GM12878 (cell line): ENCODE measurements around the gene TAF4. TPM values are rescaled to one million over a fixed set of nuclear protein-coding genes. Genes with fewer than 3 reads are reported as not detected.

Experiments
- ATAC-seq: fragments of 200-7000 bp; cut with Tn5 transposase; 3 replicates; pipeline ENCODE4 v1.9.1; 2020; ENCODE audit warnings: mild to moderate bottlenecking, moderate library complexity
- BruUV-seq: library from RNA; stranded (reverse); fragments of 400-500 nt; replicated peaks from 2 replicates; lab custom pipeline; 2021; lab: Mats Ljungman, UMichigan
- CTCF ChIA-PET: fragments of 300-600 bp; sonication (Branson Sonifier 250); formaldehyde crosslinking; extraction: SDS; loops from one replicate; lab custom pipeline; 2021; ENCODE audit warnings: inconsistent platforms; lab: Yijun Ruan, JAX
- POLR2A ChIA-PET: fragments of 350-600 bp; formaldehyde crosslinking; extraction: SDS; loops from one replicate; lab custom pipeline; 2021; ENCODE audit warnings: inconsistent platforms; lab: Charles Lee
- RAD21 ChIA-PET: fragments of 300-600 bp; sonication (Branson Sonifier 250); formaldehyde crosslinking; loops from one replicate; lab custom pipeline; 2023; ENCODE audit warnings: antibody characterized with exemption; ENCODE audit not compliant: unreplicated experiment; lab: Charles Lee
- SMC1A ChIA-PET: fragments of 300-600 bp; sonication (Branson Sonifier 250); formaldehyde crosslinking; loops from one replicate; lab custom pipeline; 2023; ENCODE audit not compliant: unreplicated experiment, uncharacterized antibody; lab: Charles Lee
- DNase-seq: peaks from one replicate; pipeline ENCODE4 v3.0.0-alpha.2; 2011; ENCODE audit warnings: low read depth, low spot score
- FAIRE-seq: peaks from 3 replicates; lab custom pipeline; 2011; peaks lifted over from hg19 to GRCh38; lab: Jason Lieb, UNC
- H2AFZ ChIP-seq: 2 replicates; pipeline ENCODE4 v1.6.0; 2011; ENCODE audit warnings: low read depth, low read length, control low read depth; ENCODE audit not compliant: control insufficient read depth
- H3K27ac ChIP-seq: 2 replicates; pipeline ENCODE4 v1.5.1; 2011; ENCODE audit warnings: control low read depth; ENCODE audit not compliant: control insufficient read depth, insufficient read depth
- H3K27me3 ChIP-seq, 2 experiments: replicated peaks in 1 of 2; 2 replicates each; pipeline versions ENCODE4 v1.6.0 to v1.6.1; 2011; ENCODE audit warnings: low read length in 1 of 2; ENCODE audit not compliant: control insufficient read depth in 2 of 2, insufficient read depth in 2 of 2
- H3K36me3 ChIP-seq, 2 experiments: 2 replicates each; pipeline ENCODE4 v1.5.1; 2011; ENCODE audit warnings: low read length in 1 of 2; ENCODE audit not compliant: control insufficient read depth in 2 of 2, insufficient read depth in 2 of 2
- H3K4me1 ChIP-seq: 2 replicates; pipeline ENCODE4 v1.6.1; 2011; ENCODE audit warnings: mild to moderate bottlenecking, low read length, moderate library complexity, mixed read lengths; ENCODE audit not compliant: control insufficient read depth, insufficient read depth
- H3K4me2 ChIP-seq: 2 replicates; pipeline ENCODE4 v1.6.0; 2011; ENCODE audit warnings: control low read depth; ENCODE audit not compliant: control insufficient read depth, insufficient read depth
- H3K4me3 ChIP-seq: fragments of 200-600 bp; sonication (generic); 2 replicates; pipeline ENCODE4 v1.5.1; 2016
- H3K79me2 ChIP-seq: 2 replicates; pipeline ENCODE4 v1.6.0; 2011; ENCODE audit warnings: low read length; ENCODE audit not compliant: control insufficient read depth, insufficient read depth
- H3K9ac ChIP-seq: 2 replicates; pipeline ENCODE4 v1.8.0; 2011; ENCODE audit warnings: low read length, control low read depth, mixed read lengths; ENCODE audit not compliant: control insufficient read depth, insufficient read depth
- H3K9me3 ChIP-seq: replicated peaks from 3 replicates; pipeline ENCODE4 v1.5.1; 2011; ENCODE audit warnings: mild to moderate bottlenecking, low read length; ENCODE audit not compliant: control insufficient read depth, insufficient read depth
- H4K20me1 ChIP-seq: 2 replicates; pipeline ENCODE4 v1.6.0; 2011; ENCODE audit not compliant: control insufficient read depth, insufficient read depth
- E2F8 ChIP-seq: fragments of 450-650 bp; IDR thresholded peaks from 2 replicates; pipeline ENCODE4 v1.6.1; 2018; ENCODE audit warnings: mild to moderate bottlenecking, low read depth, moderate library complexity; ENCODE audit not compliant: partially characterized antibody
- KLF5 ChIP-seq: fragments of 450-650 bp; IDR thresholded peaks from 2 replicates; pipeline ENCODE4 v1.6.1; 2014; ENCODE audit warnings: mild to moderate bottlenecking; ENCODE audit not compliant: partially characterized antibody
- NKRF ChIP-seq: fragments of 450-650 bp; conservative IDR thresholded peaks from 2 replicates; pipeline ENCODE4 v1.6.1; 2017; ENCODE audit warnings: mild to moderate bottlenecking, moderate library complexity
- SMARCA5 ChIP-seq: fragments of 450-650 bp; IDR thresholded peaks from 2 replicates; pipeline ENCODE4 v1.6.1; 2017; ENCODE audit warnings: mild to moderate bottlenecking
- YY1 ChIP-seq: IDR thresholded peaks from 2 replicates; pipeline ENCODE4 v1.6.1; 2011; ENCODE audit warnings: low read depth, mild to moderate bottlenecking, low read length
- WGBS: methylation state at CpG from one replicate; pipeline ENCODE4 v1.1.6; 2016; ENCODE audit warnings: low lambda C conversion rate; ENCODE audit not compliant: insufficient replicate concordance, insufficient coverage; ENCODE audit errors: missing lambda C conversion rate; 5-methylcytosine and 5-hydroxymethylcytosine counted together
- in situ Hi-C: fragments of 300-500 bp; cut with MboI; formaldehyde crosslinking; loops from 9 replicates; pipeline ENCODE4 v1.14.3; 2018; ENCODE audit warnings: mixed read lengths
- intact Hi-C: fragments of 100-400 bp; cut with micrococcal nuclease; formaldehyde crosslinking; loops from one replicate; pipeline ENCODE4 v1.14.2; 2022; ENCODE audit not compliant: unreplicated experiment
- polyA plus RNA-seq, 11 experiments: library from polyadenylated mRNA; depleted of rRNA in 4 of 11; unstranded in 6 of 11; stranded (reverse) in 5 of 11; fragments of >200 nt; fragmentation: Nextera tagmentation in 4 of 11; fragmentation: Illumina TruSeq in 1 of 11; extraction: Ambion mirVana in 4 of 11; extraction: Trizol in 1 of 11; gene quantifications; 1 replicate in 1 of 11; 2 replicates in 10 of 11; pipeline versions ENCODE4 v1.2.1 to v1.2.3, GENCODE V29; 2011 to 2016; ENCODE audit warnings: inconsistent platforms in 2 of 11, missing spikeins in 2 of 11, low read depth in 1 of 11
- total RNA-seq, 4 experiments: library from RNA; depleted of rRNA in 3 of 4; stranded (reverse); fragments of >200 nt in 3 of 4; fragmentation: Illumina TruSeq in 1 of 4; extraction: Trizol in 1 of 4; gene quantifications; 2 replicates each; pipeline versions ENCODE4 v1.2.1 to v1.2.3, GENCODE V29; 2013 to 2021

Gene TAF4
- total and polyA plus RNA-seq, 10 of the 15 experiments (the other 5 are each of a cell fraction or from before 2014, with no cell fraction given) = 0.39 to 16.9 (median 3.4) TPM

GRCh38 chr20:61966492-61967244, 99.0 kb downstream of the TAF4 start:
- H3K4me1 ChIP-seq = no peaks in the 10 kb centered on the region
- no peaks in the 10 kb centered on the region for H3K79me2 ChIP-seq
- H3K27ac ChIP-seq = no peak overlapping the region
- intact Hi-C loops = no loop called here
- H3K9me3 ChIP-seq = no peaks in the 10 kb centered on the region
- WGBS = 60% methylated on average over 25 of the region's 25 CpGs
- no peak overlapping the region for H3K4me2 ChIP-seq
- POLR2A ChIA-PET = no interaction called here
- BruUV-seq = no TSS peak
- no peak overlapping the region for H2AFZ ChIP-seq
- H3K36me3 ChIP-seq = no peaks in the 10 kb centered on the region
- SMC1A ChIA-PET = no interaction called here
- no peaks in the 10 kb centered on the region; a peak in 1 of 4 replicates for H3K27me3 ChIP-seq
- FAIRE-seq (no peak), ATAC-seq (no peak), DNase-seq (no peak)
- H3K9ac ChIP-seq = no peak overlapping the region
- CTCF ChIA-PET = interaction anchor here (0.7 kb wide), 1 partner anchor 186 kb away, joined by 3 read pairs; no protein-coding TSS in a partner anchor
- H4K20me1 ChIP-seq = no peaks in the 10 kb centered on the region
- in situ Hi-C loops = loop anchor here (5.0 kb wide), 1 partner anchor 49 kb away; no protein-coding TSS in a partner anchor
- H3K4me3 ChIP-seq = no peak overlapping the region
- RAD21 ChIA-PET = no interaction called here
- TF ChIP-seq KLF5 (no peak), SMARCA5 (no peak), NKRF (no peak), YY1 (no peak), E2F8 (no peak)
